GM12872 (cell line): ENCODE measurements around the gene GPR26.

Experiments used
- TF ChIP-seq, protein P1 (sequence below): IDR thresholded peaks from 3 replicates; pipeline ENCODE4 v1.5.1; 2011; ENCODE audit warnings: low read depth, mild to moderate bottlenecking, low read length, moderate library complexity; ENCODE audit not compliant: insufficient read depth

The GPR26 gene

DNA sequence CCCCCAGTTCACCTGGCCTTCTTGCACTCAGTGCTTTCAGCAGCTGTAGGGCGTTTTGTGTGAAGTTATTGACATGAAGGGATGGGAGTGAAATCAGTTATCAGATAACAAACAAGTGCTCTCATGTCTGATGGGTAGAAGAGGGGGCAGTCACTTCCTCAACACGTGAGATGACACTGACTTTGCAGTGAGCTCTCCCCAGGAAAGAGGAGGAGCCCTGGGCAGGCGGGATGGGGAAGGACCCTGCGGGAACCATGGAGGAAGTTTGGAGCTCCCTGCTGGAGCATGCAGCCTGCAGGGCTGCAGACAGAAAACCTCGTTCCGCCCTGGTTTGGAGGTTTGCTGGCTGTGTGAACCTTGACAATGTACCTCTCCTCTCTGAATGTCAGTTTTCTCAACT, 38.7 kb downstream of the GPR26 start:
- TF ChIP-seq, protein P1, sequence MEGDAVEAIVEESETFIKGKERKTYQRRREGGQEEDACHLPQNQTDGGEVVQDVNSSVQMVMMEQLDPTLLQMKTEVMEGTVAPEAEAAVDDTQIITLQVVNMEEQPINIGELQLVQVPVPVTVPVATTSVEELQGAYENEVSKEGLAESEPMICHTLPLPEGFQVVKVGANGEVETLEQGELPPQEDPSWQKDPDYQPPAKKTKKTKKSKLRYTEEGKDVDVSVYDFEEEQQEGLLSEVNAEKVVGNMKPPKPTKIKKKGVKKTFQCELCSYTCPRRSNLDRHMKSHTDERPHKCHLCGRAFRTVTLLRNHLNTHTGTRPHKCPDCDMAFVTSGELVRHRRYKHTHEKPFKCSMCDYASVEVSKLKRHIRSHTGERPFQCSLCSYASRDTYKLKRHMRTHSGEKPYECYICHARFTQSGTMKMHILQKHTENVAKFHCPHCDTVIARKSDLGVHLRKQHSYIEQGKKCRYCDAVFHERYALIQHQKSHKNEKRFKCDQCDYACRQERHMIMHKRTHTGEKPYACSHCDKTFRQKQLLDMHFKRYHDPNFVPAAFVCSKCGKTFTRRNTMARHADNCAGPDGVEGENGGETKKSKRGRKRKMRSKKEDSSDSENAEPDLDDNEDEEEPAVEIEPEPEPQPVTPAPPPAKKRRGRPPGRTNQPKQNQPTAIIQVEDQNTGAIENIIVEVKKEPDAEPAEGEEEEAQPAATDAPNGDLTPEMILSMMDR: no peak

DNA sequence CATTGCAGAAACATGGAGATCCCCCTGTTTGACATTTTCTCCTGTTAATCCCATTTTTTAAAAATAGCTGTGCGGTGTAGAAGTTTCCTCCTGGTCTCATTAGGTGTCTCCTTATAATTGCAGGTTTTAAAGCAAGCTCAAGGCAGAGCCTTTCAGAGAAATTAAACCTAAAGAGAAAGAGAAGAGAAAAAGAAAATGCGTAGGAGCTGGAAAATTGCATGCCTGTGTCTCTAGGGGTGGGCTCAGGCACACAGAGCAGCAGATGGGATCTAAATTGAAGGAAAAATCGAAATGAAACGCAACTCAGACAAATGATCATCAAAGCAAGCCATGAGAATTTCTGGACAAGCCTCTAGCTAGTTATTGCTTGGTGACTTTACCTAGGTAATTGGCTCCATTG, 40.1 kb downstream of the GPR26 start:
- TF ChIP-seq, protein P1: no peak

GRCh38 chr10:123715546-123715945, 49.4 kb downstream of the GPR26 start:
- TF ChIP-seq, protein P1: no peak

GRCh38 chr10:123717336-123717735, 51.2 kb downstream of the GPR26 start:
- TF ChIP-seq, protein P1: no peak

DNA sequence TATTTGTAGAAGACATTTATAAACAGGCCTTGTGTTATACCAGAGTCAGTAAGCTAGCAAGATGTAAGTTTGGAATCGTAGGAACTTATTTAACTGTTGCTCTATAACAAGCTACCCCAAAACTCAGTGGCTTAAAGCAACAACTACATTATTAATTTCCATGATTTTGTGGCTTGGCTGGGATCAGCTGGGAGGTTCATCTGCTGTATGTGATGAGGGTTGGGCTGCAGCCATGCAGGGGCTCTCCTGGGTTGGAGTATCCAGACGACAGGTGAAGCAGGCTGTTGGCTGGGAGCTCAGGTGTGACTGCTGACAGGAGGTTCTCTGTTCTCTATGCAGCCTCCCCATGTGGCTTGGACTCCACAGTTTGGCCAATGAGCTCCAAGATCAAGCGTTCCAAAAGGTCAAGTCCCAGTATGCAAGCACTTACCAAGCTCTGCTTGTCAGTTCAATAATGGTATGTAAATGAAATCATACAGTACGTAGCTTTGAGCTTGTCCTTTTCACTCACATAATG, 52.4 kb downstream of the GPR26 start:
- TF ChIP-seq, protein P1: no peak

DNA sequence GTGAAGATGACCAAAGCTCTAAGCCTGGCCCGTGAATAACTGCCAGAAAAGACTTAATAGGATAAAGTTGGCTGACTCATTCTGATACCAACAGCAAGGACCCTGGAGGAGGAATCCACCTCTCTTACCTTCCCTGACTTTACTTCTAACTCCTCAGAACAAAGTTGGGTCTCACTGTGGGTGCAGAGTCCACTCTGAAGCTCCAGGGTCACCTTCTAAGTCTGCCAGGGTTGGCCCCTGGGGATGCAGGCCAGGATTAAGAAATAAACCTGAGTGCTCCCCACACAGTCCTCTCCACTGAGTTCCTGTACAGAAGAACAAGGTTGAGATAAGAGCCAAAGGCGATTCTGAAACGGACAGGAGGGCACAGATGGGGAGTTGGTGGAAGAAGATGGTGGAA, 54.4 kb downstream of the GPR26 start:
- TF ChIP-seq, protein P1: no peak

DNA sequence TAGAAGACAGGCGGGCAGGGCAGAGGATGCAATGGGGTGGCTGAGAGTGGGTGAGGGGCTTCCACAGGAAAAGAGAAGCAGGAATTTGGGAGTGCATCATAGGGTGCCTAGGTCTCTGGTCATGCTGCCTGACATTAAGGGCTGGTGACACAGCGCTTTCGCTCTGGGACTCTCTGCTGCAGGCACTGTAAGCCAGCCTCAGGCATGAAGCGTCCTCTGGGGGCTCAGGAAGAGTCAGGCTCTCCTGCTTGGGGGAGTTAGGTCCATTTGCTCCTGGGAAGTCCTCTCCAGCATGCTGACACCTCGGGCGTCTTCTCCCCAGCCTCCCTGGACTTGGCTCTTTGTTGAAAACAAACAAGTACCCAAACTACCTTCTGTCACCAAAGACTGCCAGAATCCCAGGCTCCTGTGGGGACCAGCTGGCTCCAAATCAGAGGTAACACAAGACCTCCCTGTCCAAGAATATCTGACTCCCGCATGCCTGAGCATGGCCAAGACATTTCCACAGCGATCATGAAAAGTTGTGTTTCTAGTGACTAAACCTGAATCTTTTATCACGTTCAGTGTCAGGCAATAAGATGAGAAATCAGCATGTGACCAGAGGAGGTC, 55.4 kb downstream of the GPR26 start:
- TF ChIP-seq, protein P1: no peak
